Stimulated activated CD8-positive, alpha-beta memory T cell treated with anti-CD3 and anti-CD28 coated beads, Interleukin-2, amount 100 ng/mL, for 1 hour (primary cell): Measurements from ENCODE around the gene AFTPH.
"Not testable (repeated sequence)": the region's sequence is repeated elsewhere in the genome, so short reads cannot be mapped to it uniquely, and the experiment has no call there.

Source experiments
- DNase-seq, 2 donors: peaks; one replicate each; pipeline ENCODE4 v3.0.0-alpha.2; 2020; ENCODE audit warnings: low read depth in 2 of 2

AFTPH gene

GRCh38 chr2:64493788-64494187 is 30.3 kb upstream of the AFTPH start:
- DNase-seq: no peak

GRCh38 chr2:64498438-64498837 is 25.7 kb upstream of the AFTPH start:
- no peak for DNase-seq

- DNase-seq: no peak
Measured at GRCh38 chr2:64500549-64500948, 23.6 kb upstream of the AFTPH start.

- DNase-seq: no peak
Measured at GRCh38 chr2:64501946-64502345, 22.2 kb upstream of the AFTPH start.

GRCh38 chr2:64502860-64503259 is 21.3 kb upstream of the AFTPH start:
- no peak for DNase-seq

GRCh38 chr2:64504774-64505720 is 19.1 kb upstream of the AFTPH start:
- no peak for DNase-seq

GRCh38 chr2:64506686-64507085 is 17.4 kb upstream of the AFTPH start:
- DNase-seq: no peak

- DNase-seq: no peak
Measured at GRCh38 chr2:64514008-64514407, 10.1 kb upstream of the AFTPH start.

- no peak for DNase-seq
Measured at GRCh38 chr2:64515086-64515485, 9.0 kb upstream of the AFTPH start.

GRCh38 chr2:64516651-64517510 is 7.2 kb upstream of the AFTPH start:
- DNase-seq: no peak

GRCh38 chr2:64517511-64517884 is 6.6 kb upstream of the AFTPH start:
- no peak for DNase-seq

GRCh38 chr2:64522843-64523428 is 1.2 kb upstream of the AFTPH start:
- DNase-seq: peak; percentile 18 to 48

- DNase-seq: no peak
Measured at GRCh38 chr2:64524604-64525316, 632 bp downstream of the AFTPH start.

GRCh38 chr2:64525317-64525613 is 1.1 kb downstream of the AFTPH start:
- DNase-seq: no peak

GRCh38 chr2:64526034-64526433 is 1.9 kb downstream of the AFTPH start:
- DNase-seq: no peak

- not testable (repeated sequence) for DNase-seq
Measured at GRCh38 chr2:64530946-64531345, 6.8 kb downstream of the AFTPH start.

- DNase-seq: no peak
Measured at GRCh38 chr2:64532030-64532429, 7.9 kb downstream of the AFTPH start.

- no peak for DNase-seq
Measured at GRCh38 chr2:64533882-64534281, 9.8 kb downstream of the AFTPH start.

- no peak for DNase-seq
Measured at GRCh38 chr2:64534363-64534762, 10.2 kb downstream of the AFTPH start.

- no peak for DNase-seq
Measured at GRCh38 chr2:64535024-64535423, 10.9 kb downstream of the AFTPH start.

- no peak for DNase-seq
Measured at GRCh38 chr2:64537991-64538390, 13.9 kb downstream of the AFTPH start.
